ENCODE measurements around the gene CYP2D6. TPM values are rescaled to one million over a fixed set of nuclear protein-coding genes. Genes with fewer than 3 reads are reported as not detected.
"Not testable (repeated sequence)": the region's sequence is repeated elsewhere in the genome, so short reads cannot be mapped to it uniquely, and the experiment has no call there.

Gene CYP2D6
- 0.16 TPM for total RNA-seq
- long read RNA-seq: 0 reads

DNA sequence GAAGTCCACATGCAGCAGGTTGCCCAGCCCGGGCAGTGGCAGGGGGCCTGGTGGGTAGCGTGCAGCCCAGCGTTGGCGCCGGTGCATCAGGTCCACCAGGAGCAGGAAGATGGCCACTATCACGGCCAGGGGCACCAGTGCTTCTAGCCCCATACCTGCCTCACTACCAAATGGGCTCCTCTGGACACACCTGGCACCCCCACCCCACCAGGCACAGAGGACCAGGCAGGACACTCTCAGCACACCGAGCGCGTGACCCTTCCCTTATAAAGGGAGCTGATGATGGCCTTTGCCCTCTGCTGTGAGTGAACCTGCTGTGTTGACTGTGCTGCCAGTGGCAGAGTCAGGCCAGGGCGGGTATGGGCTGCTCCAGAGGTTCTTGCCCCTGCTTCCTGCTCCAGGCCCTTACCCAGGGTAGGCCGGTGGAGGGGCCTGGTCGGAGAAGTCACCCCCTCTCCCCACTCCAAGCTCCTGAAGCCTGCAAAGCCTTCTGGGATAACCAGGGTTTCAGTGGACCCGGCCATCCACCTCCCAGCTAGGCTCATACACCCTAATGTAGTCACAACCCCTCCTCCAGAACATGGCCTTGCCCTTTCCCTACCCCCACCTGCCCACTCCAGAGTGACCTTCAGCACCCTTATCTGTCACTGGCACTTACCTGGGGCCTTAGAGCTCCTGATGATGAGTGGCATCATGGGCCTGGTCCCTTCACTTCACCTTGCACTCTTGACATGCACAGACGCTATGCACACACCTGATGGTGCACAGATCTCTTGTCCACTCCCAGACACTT is at the start of gene CYP2D6:
CYP2D6 (minus strand) TSS at position 172 of the 793 bp plus-strand sequence; CDS start at position 153, 19 bp downstream.
- H3K4me3 ChIP-seq; H3K9me3 ChIP-seq (replicated peaks); DNase-seq; H3K36me3 ChIP-seq; intact Hi-C loops (cut with micrococcal nuclease); H3K4me1 ChIP-seq; H3K27ac ChIP-seq (replicated peaks): not testable (repeated sequence)
- peaks cover 14% of the 10 kb centered on the region for H3K27me3 ChIP-seq (ENCODE audit: low read depth)

DNA sequence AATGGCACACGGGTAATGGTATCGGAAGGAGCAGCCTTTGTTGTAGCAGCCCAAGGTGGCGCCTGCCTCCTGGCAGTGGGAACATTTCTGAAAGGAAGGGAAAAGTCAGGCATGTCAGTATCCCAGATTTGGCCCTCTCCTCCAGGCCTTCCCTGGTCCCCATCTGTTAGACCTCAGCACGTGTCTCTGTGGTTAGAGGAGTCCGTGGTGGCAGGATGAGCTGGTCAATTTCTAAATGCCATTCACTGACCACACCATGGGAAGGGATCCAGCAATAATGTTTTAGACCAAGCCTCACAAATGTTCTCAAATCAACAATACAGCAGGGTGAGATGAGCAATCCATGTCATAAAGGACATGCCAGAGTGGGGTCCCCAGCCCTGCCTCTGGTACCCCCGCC is 49.0 kb upstream of the CYP2D6 start:
- peaks cover 28% of the 10 kb centered on the region for H3K4me1 ChIP-seq
- no peaks in the 10 kb centered on the region for H3K27me3 ChIP-seq (ENCODE audit: low read depth)
- peaks cover 7% of the 10 kb centered on the region for H3K36me3 ChIP-seq
- no peaks in the 10 kb centered on the region for H3K9me3 ChIP-seq (replicated peaks)
- no peak overlapping the region for H3K4me3 ChIP-seq
- TF ChIP-seq, protein P1, sequence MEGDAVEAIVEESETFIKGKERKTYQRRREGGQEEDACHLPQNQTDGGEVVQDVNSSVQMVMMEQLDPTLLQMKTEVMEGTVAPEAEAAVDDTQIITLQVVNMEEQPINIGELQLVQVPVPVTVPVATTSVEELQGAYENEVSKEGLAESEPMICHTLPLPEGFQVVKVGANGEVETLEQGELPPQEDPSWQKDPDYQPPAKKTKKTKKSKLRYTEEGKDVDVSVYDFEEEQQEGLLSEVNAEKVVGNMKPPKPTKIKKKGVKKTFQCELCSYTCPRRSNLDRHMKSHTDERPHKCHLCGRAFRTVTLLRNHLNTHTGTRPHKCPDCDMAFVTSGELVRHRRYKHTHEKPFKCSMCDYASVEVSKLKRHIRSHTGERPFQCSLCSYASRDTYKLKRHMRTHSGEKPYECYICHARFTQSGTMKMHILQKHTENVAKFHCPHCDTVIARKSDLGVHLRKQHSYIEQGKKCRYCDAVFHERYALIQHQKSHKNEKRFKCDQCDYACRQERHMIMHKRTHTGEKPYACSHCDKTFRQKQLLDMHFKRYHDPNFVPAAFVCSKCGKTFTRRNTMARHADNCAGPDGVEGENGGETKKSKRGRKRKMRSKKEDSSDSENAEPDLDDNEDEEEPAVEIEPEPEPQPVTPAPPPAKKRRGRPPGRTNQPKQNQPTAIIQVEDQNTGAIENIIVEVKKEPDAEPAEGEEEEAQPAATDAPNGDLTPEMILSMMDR (IDR thresholded peaks at IDR 0.05; ENCODE audit: borderline replicate concordance): no peak
- no peak overlapping the region for H3K27ac ChIP-seq (replicated peaks)
- intact Hi-C loops (cut with micrococcal nuclease): no loop called here
- DNase-seq: no peak

GRCh38 chr22:42178910-42179519 is 48.4 kb upstream of the CYP2D6 start:
- H3K36me3 ChIP-seq: peaks cover 7% of the 10 kb centered on the region
- H3K9me3 ChIP-seq (replicated peaks): no peaks in the 10 kb centered on the region
- no peak overlapping the region for H3K27ac ChIP-seq (replicated peaks)
- H3K27me3 ChIP-seq (ENCODE audit: low read depth): no peaks in the 10 kb centered on the region
- TF ChIP-seq, protein P1 (IDR thresholded peaks at IDR 0.05; ENCODE audit: borderline replicate concordance): no peak
- intact Hi-C loops (cut with micrococcal nuclease): no loop called here
- DNase-seq: no peak
- peaks cover 28% of the 10 kb centered on the region for H3K4me1 ChIP-seq
- H3K4me3 ChIP-seq: no peak overlapping the region

DNA sequence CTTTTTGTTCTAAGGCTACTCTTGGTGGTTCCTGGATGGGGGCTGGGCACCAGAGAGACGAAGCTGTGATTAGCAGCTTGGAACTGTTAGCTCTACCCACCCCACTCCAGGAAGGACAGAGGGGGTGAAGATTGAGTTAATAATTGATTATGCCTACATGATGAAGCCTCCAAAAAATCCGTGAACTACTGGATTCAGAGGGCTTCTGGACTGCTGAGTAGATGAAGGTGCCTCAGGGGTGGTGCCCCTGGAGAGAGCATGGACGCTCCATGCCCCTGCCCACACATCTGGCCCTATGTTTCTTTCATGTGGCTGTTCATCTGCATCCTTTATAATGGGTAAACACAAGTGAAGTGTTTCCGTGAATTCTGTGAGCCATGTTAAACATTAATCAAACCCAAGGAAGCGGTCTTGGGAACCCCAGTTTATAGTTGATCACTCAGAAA is 47.3 kb upstream of the CYP2D6 start:
- no peak overlapping the region for H3K27ac ChIP-seq (replicated peaks)
- intact Hi-C loops (cut with micrococcal nuclease): no loop called here
- H3K9me3 ChIP-seq (replicated peaks): no peaks in the 10 kb centered on the region
- DNase-seq: no peak
- TF ChIP-seq, protein P1 (IDR thresholded peaks at IDR 0.05; ENCODE audit: borderline replicate concordance): no peak
- H3K36me3 ChIP-seq: peaks cover 7% of the 10 kb centered on the region
- H3K4me3 ChIP-seq: no peak overlapping the region
- H3K27me3 ChIP-seq (ENCODE audit: low read depth): no peaks in the 10 kb centered on the region
- peaks cover 37% of the 10 kb centered on the region for H3K4me1 ChIP-seq

- DNase-seq: no peak
- Histone ChIP-seq H3K27me3 (ENCODE audit: low read depth) (no peaks in the 10 kb centered on the region), H3K27ac (replicated peaks) (no peak overlapping the region), H3K4me3 (no peak overlapping the region), H3K36me3 (peaks cover 7% of the 10 kb centered on the region), H3K4me1 (peaks cover 33% of the 10 kb centered on the region), H3K9me3 (replicated peaks) (no peaks in the 10 kb centered on the region)
- TF ChIP-seq, protein P1 (IDR thresholded peaks at IDR 0.05; ENCODE audit: borderline replicate concordance): no peak
- intact Hi-C loops (cut with micrococcal nuclease): no loop called here
Observed at GRCh38 chr22:42176255-42176915, 45.8 kb upstream of the CYP2D6 start.
